IMR-90 (cell line): Measurements from ENCODE around the gene KDM3B. TPM values are rescaled to one million over a fixed set of nuclear protein-coding genes. Genes with fewer than 3 reads are reported as not detected.

Source experiments
- FOS ChIP-seq: fragments of 150-350 bp; IDR thresholded peaks from 2 replicates; pipeline ENCODE4 v1.6.1; 2016; ENCODE audit warnings: low read depth, low read length
- POLR2A ChIP-seq: IDR thresholded peaks from 2 replicates; pipeline ENCODE4 v1.6.1; 2012; ENCODE audit warnings: mild to moderate bottlenecking, low read depth, low read length
- RCOR1 ChIP-seq: IDR thresholded peaks from 2 replicates; pipeline ENCODE4 v1.6.1; 2012; ENCODE audit warnings: mild to moderate bottlenecking, low read length, improper control_type of control experiment; ENCODE audit not compliant: insufficient replicate concordance
- RFX5 ChIP-seq: IDR thresholded peaks from 2 replicates; pipeline ENCODE4 v1.8.0; 2012; ENCODE audit warnings: low read depth, mild to moderate bottlenecking, low read length, moderate library complexity
- polyA plus RNA-seq, 3 experiments: library from polyadenylated mRNA; depleted of rRNA; stranded (reverse); fragments of >200 nt; gene quantifications; 2 replicates each; pipeline ENCODE4 v1.2.3, GENCODE V29; 2012; ENCODE audit warnings: low replicate concordance in 1 of 3
- total RNA-seq: library from RNA; depleted of rRNA; stranded (reverse); fragments of >200 nt; gene quantifications from 2 replicates; pipeline ENCODE4 v1.2.3, GENCODE V29; 2012

KDM3B gene
- total and polyA plus RNA-seq, 2 of the 4 experiments (the other 2 are of a cell fraction): 19.4 to 35.8 TPM

DNA sequence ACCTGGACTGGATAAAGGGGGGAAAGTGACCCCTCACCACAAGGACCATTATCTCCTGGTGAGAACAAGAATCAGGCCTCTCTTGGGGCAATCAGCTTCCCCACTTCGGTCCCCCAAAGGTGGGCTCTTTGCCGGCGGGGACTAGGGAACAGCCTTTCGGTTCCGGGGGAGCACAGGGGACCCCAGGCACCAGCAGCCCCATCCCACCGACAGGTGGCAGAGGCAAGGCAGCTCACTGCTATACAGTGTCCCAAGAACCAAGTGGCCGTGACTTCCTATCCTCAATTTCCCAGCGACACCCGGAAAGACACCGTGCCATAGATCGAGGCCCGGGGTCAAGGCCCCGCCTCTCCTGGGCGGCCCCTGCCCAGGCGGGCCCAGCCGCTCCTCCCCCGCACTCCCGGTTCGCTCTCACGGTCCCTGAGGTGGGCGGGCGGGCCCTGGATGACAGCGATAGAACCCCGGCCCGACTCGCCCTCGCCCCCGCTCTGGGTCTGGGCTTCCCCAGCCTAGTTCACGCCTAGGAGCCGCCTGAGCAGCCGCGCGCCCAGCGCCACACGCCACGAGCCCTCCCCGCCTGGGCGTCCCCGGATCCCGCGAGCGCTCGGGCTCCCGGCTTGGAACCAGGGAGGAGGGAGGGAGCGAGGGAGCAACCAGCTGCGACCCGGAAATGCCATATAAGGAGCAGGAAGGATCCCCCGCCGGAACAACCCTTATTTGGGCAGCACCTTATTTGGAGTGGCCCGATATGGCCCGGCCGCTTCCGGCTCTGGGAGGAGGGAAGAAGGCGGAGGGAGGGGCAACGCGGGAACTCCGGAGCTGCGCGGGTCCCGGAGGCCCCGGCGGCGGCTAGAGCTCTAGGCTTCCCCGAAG, 112.1 kb downstream of the KDM3B start (continued):
- TF ChIP-seq FOS (no peak; the same call in 1 of the 2 replicates), POLR2A (no peak), RFX5 (no peak), RCOR1 (no peak)
